Measurements from ENCODE around the gene PAM16.

Gene PAM16

GRCh38 chr16:4371357-4372000 is 20.4 kb upstream of the PAM16 start, which contains the start of gene VASN:
Gene VASN, plus strand, starts transcription at chr16:4371848. Its CDS starts 9,030 bp downstream, at chr16:4380878.
- DNase-seq (ENCODE audit: low read depth, low spot score), result no peak

DNA sequence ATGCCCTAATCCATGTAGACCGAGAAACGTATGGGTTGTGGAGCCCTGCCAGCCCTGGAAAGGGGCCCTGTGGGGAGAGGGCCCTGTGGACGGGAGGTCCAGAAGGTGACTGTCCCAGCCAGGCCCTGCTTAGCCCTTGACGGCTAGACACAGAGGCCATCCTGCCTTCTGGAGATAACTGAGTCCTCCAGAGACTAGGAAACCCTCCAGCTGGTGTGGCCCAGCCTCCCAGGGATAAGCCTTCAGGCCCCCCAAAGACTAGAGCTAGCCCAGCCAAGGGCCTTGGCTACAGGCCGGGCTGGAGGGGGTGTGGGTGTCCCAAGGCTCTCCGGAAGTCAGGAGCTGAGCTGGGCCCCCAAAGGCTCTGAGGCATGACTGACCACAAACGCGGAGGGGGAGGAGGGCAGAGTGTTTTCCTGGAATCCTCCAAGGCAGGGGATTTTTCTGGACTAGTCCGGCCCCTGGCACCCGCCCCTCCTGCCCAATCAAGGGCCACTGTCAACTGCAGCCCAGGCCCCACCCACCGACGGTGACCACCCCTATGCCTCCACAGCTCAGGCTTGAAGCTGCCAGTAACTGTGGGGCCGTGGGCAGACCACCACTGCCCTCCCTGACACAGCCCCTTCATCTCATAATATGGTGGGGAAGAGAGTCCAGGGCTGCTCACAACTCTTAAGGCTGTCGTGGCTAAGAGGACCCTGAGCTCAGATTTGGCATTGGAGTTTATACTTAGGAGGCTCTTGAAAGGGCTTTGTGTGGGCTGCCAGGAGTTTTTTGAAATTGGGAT is 19.6 kb upstream of the PAM16 start:
- no peak for DNase-seq (ENCODE audit: low read depth, low spot score)

- no peak for DNase-seq (ENCODE audit: low read depth, low spot score)
Observed at GRCh38 chr16:4370151-4370550, 19.0 kb upstream of the PAM16 start.

- DNase-seq (ENCODE audit: low read depth, low spot score), result no peak
Observed at GRCh38 chr16:4369007-4369733, 18.0 kb upstream of the PAM16 start.

- no peak for DNase-seq (ENCODE audit: low read depth, low spot score)
Observed at GRCh38 chr16:4367393-4367856, 16.3 kb upstream of the PAM16 start.

- DNase-seq (ENCODE audit: low read depth, low spot score), result no peak
Observed at GRCh38 chr16:4366016-4366415, 14.9 kb upstream of the PAM16 start.

- no peak for DNase-seq (ENCODE audit: low read depth, low spot score)
Observed at GRCh38 chr16:4365615-4366014, 14.5 kb upstream of the PAM16 start.

- no peak for DNase-seq (ENCODE audit: low read depth, low spot score)
Observed at GRCh38 chr16:4365014-4365406, 13.9 kb upstream of the PAM16 start.

- DNase-seq (ENCODE audit: low read depth, low spot score), result no peak
Observed at GRCh38 chr16:4364196-4365013, 13.3 kb upstream of the PAM16 start.

DNA sequence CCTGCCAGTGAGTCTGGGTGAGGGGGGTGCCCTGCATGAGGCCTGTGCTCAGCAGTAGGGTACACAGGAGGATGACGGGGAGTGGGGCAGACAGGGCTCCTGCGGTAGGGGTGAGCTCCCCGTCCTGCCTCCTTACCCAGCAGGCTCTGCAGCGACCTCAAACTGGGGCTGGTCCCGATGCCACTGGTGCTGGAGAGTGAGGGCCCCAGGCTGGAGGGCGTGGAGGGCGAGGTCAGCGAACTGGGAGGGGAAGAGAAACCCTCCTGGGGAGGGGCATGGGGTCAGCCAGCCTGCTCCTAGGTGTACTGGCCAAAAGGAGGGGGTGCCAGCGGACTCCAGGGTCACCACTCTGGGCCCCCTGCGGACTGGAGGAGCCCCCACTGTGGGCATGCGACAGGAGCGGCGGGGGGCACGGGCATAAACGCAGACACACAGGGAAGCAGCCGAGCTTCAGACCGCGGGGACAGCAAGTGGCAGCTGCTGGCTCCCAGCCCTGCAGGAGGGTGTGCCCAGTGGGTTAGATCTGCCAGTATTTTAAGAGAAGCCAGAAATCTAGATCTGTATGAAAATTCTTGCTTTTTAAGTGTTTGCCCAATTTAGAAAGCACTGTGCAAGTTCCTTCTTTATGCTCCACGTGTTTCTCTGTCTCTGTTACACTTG is 11.5 kb upstream of the PAM16 start:
- DNase-seq (ENCODE audit: low read depth, low spot score), result no peak

GRCh38 chr16:4361944-4362311 is 10.8 kb upstream of the PAM16 start:
- DNase-seq (ENCODE audit: low read depth, low spot score), result no peak

- no peak for DNase-seq (ENCODE audit: low read depth, low spot score)
Observed at GRCh38 chr16:4361033-4361943, 10.2 kb upstream of the PAM16 start.

DNA sequence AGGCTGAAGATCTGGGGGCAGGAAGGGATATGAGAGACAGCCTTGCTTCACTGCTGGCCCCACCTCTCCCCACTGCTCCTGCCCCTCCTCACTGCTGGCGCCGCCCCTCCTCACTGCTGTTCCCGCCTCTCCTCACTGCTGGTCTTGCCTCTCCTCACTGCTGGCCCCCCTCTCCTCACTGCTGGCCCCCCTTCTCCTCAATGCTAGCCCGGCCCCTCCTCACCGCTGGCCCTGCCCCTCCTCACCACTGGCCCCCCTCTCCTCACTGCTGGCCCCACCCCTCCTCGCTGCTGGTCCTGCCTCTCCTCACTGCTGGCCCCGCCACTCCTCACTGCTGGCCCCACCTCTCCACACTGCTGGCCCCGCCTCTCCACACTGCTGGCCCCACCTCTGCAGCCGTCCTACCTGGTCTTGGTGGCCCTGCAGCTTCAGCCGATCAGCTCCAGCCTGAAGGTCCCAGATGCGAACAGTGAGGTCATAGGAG is 9.5 kb upstream of the PAM16 start:
- DNase-seq (ENCODE audit: low read depth, low spot score), result no peak

DNA sequence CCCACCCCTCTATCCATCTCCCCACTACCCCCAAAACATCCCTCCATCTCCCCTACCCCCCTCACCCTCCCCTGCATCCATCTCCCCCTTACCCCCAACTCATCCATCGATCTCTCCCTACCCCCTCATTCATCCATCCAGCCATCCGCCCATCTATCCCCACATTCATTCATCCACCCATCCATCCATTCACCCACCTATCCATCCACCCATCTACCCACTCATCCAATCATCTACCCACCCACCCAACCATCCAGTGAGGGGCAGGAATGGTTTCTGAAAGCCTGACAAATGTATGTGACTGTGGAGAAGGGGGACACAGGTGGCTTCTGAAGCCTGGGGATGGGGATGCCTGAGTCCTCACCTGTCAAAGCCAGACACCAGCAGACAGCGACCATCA is 8.8 kb upstream of the PAM16 start:
- no peak for DNase-seq (ENCODE audit: low read depth, low spot score)

- DNase-seq (ENCODE audit: low read depth, low spot score), result no peak
Observed at GRCh38 chr16:4358831-4359561, 7.9 kb upstream of the PAM16 start.

DNA sequence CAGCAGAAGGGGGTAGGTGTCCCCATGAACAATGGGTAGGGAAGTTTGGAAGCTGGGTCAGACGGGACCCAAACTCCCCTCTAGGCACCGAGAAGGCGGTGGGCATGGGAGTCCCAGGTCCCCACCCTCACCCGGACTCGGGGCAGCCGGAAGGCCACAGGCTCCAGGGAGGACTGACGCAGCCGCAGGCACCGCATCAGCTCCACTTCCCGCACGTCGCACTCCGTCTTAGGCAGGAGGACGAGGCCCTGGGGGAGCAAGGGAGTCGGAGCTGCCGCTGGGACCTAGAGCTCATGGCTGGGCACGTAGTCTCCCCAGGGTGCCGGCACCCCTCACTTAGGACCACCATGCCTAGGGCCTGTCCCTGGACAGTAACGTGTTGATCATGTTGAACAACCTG is 7.1 kb upstream of the PAM16 start:
- DNase-seq (ENCODE audit: low read depth, low spot score), result no peak

GRCh38 chr16:4356820-4357219 is 5.7 kb upstream of the PAM16 start:
- no peak for DNase-seq (ENCODE audit: low read depth, low spot score)

DNA sequence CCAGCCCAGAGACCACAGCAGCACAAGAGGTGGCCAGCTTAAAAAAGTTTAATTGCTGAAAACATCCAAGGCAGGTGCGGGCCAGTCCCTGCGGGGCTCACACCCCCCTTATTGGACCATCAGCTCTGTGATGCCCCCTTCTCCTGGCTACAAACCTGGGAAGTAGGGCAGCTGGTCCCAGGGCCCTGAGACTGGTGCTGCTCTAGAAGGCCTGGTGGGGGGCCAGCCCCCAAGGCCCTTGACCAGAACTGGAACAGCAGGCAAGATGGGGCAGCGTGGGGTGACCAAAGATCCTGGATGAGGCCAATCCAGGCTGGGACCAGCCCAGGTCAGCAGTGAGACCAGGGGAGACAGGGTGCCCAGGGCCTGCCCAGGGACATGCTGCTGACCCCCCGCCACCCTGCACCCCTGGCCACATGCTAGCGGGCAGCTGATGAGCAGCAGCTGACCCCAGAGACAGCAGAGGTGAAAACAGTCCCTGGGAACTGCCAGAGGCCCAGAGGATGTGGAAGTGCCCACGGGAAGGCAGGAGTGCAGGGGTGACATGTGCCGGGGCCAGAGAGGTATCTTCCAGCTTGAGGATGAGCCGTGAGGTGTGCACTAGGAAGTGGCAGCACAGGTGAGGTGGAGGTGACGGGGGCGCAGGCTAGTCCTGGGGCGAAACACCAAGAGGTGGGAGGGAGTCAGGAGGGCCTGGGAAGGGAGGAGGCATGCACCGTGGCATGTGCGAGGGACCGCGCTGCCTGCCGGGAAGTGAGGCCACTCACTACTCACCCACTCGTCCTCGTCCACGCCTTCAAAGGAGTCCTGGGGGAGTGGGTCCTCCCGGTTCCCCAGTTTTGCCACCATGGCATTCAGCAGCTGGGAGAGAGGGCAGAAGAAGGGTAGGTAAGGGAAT is 3.6 kb upstream of the PAM16 start:
- no peak for DNase-seq (ENCODE audit: low read depth, low spot score)

Measured in smooth muscle cell of the brain vasculature (primary cell).